Measurements from ENCODE around the gene PNPLA4.

PNPLA4 gene

GRCh38 chrX:7927259-7928167 lies at the start of gene PNPLA4:
Gene PNPLA4, minus strand, starts transcription at chrX:7927413. Its CDS starts 1,294 bp downstream, at chrX:7926119.
- DNase-seq: peak; percentile 82

- no peak for DNase-seq
Observed at GRCh38 chrX:7972586-7972985, 45.4 kb upstream of the PNPLA4 start.

- DNase-seq: no peak
Observed at GRCh38 chrX:7970428-7970827, 43.2 kb upstream of the PNPLA4 start.

- DNase-seq: no peak
Observed at GRCh38 chrX:7965436-7965835, 38.2 kb upstream of the PNPLA4 start.

- DNase-seq: no peak
Observed at GRCh38 chrX:7960246-7960645, 33.0 kb upstream of the PNPLA4 start.

- DNase-seq: no peak
Observed at GRCh38 chrX:7953446-7953845, 26.2 kb upstream of the PNPLA4 start.

GRCh38 chrX:7950865-7951264 lies 23.7 kb upstream of the PNPLA4 start:
- DNase-seq: no peak

GRCh38 chrX:7948483-7948882 lies 21.3 kb upstream of the PNPLA4 start:
- no peak for DNase-seq

GRCh38 chrX:7946960-7947359 lies 19.7 kb upstream of the PNPLA4 start:
- DNase-seq: no peak

GRCh38 chrX:7943600-7944245 lies 16.5 kb upstream of the PNPLA4 start:
- no peak for DNase-seq

- no peak for DNase-seq
Observed at GRCh38 chrX:7941390-7942042, 14.3 kb upstream of the PNPLA4 start.

- DNase-seq: no peak
Observed at GRCh38 chrX:7934026-7934425, 6.8 kb upstream of the PNPLA4 start.

- DNase-seq: no peak
Observed at GRCh38 chrX:7926914-7927258, 327 bp downstream of the PNPLA4 start.

GRCh38 chrX:7926501-7926900 lies 712 bp downstream of the PNPLA4 start:
- no peak for DNase-seq

- peak; percentile 55 for DNase-seq
Observed at GRCh38 chrX:7925867-7926472, 1.2 kb downstream of the PNPLA4 start.

GRCh38 chrX:7921750-7922149 lies 5.5 kb downstream of the PNPLA4 start:
- no peak for DNase-seq

GRCh38 chrX:7908821-7909220 lies 18.4 kb downstream of the PNPLA4 start:
- no peak for DNase-seq

GRCh38 chrX:7904562-7904961 lies 22.7 kb downstream of the PNPLA4 start:
- DNase-seq: no peak

GRCh38 chrX:7891928-7892327 lies 35.3 kb downstream of the PNPLA4 start:
- no peak for DNase-seq

GRCh38 chrX:7889680-7890079 lies 37.5 kb downstream of the PNPLA4 start:
- no peak for DNase-seq

GRCh38 chrX:7889135-7889534 lies 38.1 kb downstream of the PNPLA4 start:
- DNase-seq: no peak

- DNase-seq: no peak
Observed at GRCh38 chrX:7876957-7877356, 50.3 kb downstream of the PNPLA4 start.

GRCh38 chrX:7872042-7872441 lies 55.2 kb downstream of the PNPLA4 start:
- no peak for DNase-seq

Measured in activated naive CD4-positive, alpha-beta T cell treated with anti-CD3 and anti-CD28 coated beads, Interleukin-2, amount 50 U/mL, for 16 hours (primary cell).